ENCODE data around the gene SPATA21. TPM values are rescaled to one million over a fixed set of nuclear protein-coding genes. Genes with fewer than 3 reads are reported as not detected.

The SPATA21 gene
- total RNA-seq, 1 experiment from 2014 or later = not detected

- no CpG with 5 or more reads among the region's 2 CpGs for WGBS (ENCODE audit: extremely low coverage, insufficient read length, low lambda C conversion rate)
- H3K23ac ChIP-seq (ENCODE audit: insufficient read length, low read depth, low read length) = no peak overlapping the region
- no peak overlapping the region for H2BK5ac ChIP-seq (ENCODE audit: insufficient read length, low read length)
- H3K79me2 ChIP-seq (ENCODE audit: insufficient read depth, low read length) = peaks cover 5% of the 10 kb centered on the region; the same call in 1 of the 2 replicates
- H2BK15ac ChIP-seq (ENCODE audit: low read depth, low read length) = no peak overlapping the region
- peaks cover 11% of the 10 kb centered on the region for H3K23me2 ChIP-seq (ENCODE audit: insufficient read length, low read depth, low read length, poor library complexity, severe bottlenecking)
- H3K9ac ChIP-seq (ENCODE audit: extremely low read depth, insufficient read length, low read length) = no peak overlapping the region
- Mint-ChIP-seq H3K27me3 (ENCODE audit: low read depth) (no peaks in the 10 kb centered on the region), H3K4me3 (no peak overlapping the region; a peak in 1 of 5 replicates), H3K27ac (no peak overlapping the region), H3K9me3 (no peaks in the 10 kb centered on the region), H3K36me3 (ENCODE audit: insufficient read depth in 1 of 3, low read depth in 3 of 3) (no peaks in the 10 kb centered on the region), H3K4me1 (peaks cover 17 to 19% of the 10 kb centered on the region in 2 experiments)
- DNase-seq = no peak
- H3K79me1 ChIP-seq (ENCODE audit: insufficient read depth, low read depth, low read length, poor library complexity, severe bottlenecking) = no peaks in the 10 kb centered on the region
- no peak overlapping the region for H2BK120ac ChIP-seq (ENCODE audit: low read depth, low read length, poor library complexity, severe bottlenecking)
- no peak for TF ChIP-seq CTCF (conservative IDR thresholded peaks at IDR 0.05)
- no peak overlapping the region for H3K56ac ChIP-seq (ENCODE audit: insufficient read length, low read depth, low read length)
- no peak overlapping the region for H3T11ph ChIP-seq (ENCODE audit: low read length)
- H3K9me3 ChIP-seq (ENCODE audit: control insufficient read depth, low read depth, low read length) = no peaks in the 10 kb centered on the region
- H4K5ac ChIP-seq (ENCODE audit: insufficient read length, low read depth, low read length) = no peak overlapping the region
- no peak overlapping the region for H4K8ac ChIP-seq (replicated peaks; ENCODE audit: insufficient read length, low read depth, low read length)
- H2BK20ac ChIP-seq (ENCODE audit: low read depth, low read length, poor library complexity, severe bottlenecking) = no peak overlapping the region
- H3K27me3 ChIP-seq (ENCODE audit: insufficient read depth, low read length) = no peaks in the 10 kb centered on the region
- no peaks in the 10 kb centered on the region for H3K4me1 ChIP-seq (ENCODE audit: insufficient read depth, low read length)
- no peak overlapping the region for H3K18ac ChIP-seq (ENCODE audit: insufficient read length, low read depth, low read length)
- no peak overlapping the region for H2AFZ ChIP-seq (ENCODE audit: low read length)
- no peak overlapping the region for H4K91ac ChIP-seq (ENCODE audit: insufficient read length, low read depth, low read length)
- H2AK5ac ChIP-seq (ENCODE audit: insufficient read length, low read length) = no peak overlapping the region
- H3K27ac ChIP-seq (ENCODE audit: insufficient read length, low read depth, low read length) = no peak overlapping the region
- no peak overlapping the region for H2BK12ac ChIP-seq (ENCODE audit: insufficient read length, low read depth, low read length)
- H3K4me2 ChIP-seq (ENCODE audit: insufficient read depth, insufficient read length, low read length) = no peak overlapping the region
- no peaks in the 10 kb centered on the region for H4K20me1 ChIP-seq (ENCODE audit: control insufficient read depth, insufficient read depth, insufficient read length)
- H3K14ac ChIP-seq (ENCODE audit: insufficient read depth, low read length) = no peak overlapping the region
- no peak overlapping the region for H3K4ac ChIP-seq (ENCODE audit: low read depth, low read length)
These were observed 82.6 kb downstream of the SPATA21 start for GRCh38 chr1:16354619-16355018.
